Nephron progenitor cell (in vitro differentiated cells): Measurements from ENCODE around the gene KDM3A.

ENCODE experiments used
- DNase-seq: peaks from one replicate; pipeline ENCODE4 v3.0.0; 2021
- H3K27ac Mint-ChIP-seq: 2 replicates; pipeline ENCODE4 v1.8.0; 2021; ENCODE audit warnings: mild to moderate bottlenecking, moderate library complexity, mixed read lengths
- H3K27me3 Mint-ChIP-seq: 2 replicates; pipeline ENCODE4 v1.8.0; 2021; ENCODE audit warnings: mild to moderate bottlenecking, low read depth, mixed read lengths; ENCODE audit not compliant: poor library complexity
- H3K36me3 Mint-ChIP-seq: 2 replicates; pipeline ENCODE4 v1.8.0; 2021; ENCODE audit warnings: low read depth, mixed read lengths
- H3K4me1 Mint-ChIP-seq: 2 replicates; pipeline ENCODE4 v1.8.0; 2021; ENCODE audit warnings: mixed read lengths
- H3K4me3 Mint-ChIP-seq: 2 replicates; pipeline ENCODE4 v1.8.0; 2021; ENCODE audit warnings: mild to moderate bottlenecking, moderate library complexity, mixed read lengths
- H3K9me3 Mint-ChIP-seq: 2 replicates; pipeline ENCODE4 v1.8.0; 2021; ENCODE audit warnings: mild to moderate bottlenecking, moderate library complexity, mixed read lengths
- CTCF ChIP-seq: fragments of 200-600 bp; sonication (generic); IDR thresholded peaks from 2 replicates; pipeline ENCODE4 v1.5.0; 2021; ENCODE audit warnings: antibody characterized with exemption

KDM3A gene

GRCh38 chr2:86484385-86484784 is 43.2 kb downstream of the KDM3A start:
- Mint-ChIP-seq H3K27ac (no peak overlapping the region), H3K9me3 (no peaks in the 10 kb centered on the region), H3K4me1 (no peaks in the 10 kb centered on the region), H3K36me3 (peaks cover 95% of the 10 kb centered on the region), H3K27me3 (no peaks in the 10 kb centered on the region), H3K4me3 (no peak overlapping the region)
- no peak for TF ChIP-seq CTCF
- DNase-seq: no peak

DNA sequence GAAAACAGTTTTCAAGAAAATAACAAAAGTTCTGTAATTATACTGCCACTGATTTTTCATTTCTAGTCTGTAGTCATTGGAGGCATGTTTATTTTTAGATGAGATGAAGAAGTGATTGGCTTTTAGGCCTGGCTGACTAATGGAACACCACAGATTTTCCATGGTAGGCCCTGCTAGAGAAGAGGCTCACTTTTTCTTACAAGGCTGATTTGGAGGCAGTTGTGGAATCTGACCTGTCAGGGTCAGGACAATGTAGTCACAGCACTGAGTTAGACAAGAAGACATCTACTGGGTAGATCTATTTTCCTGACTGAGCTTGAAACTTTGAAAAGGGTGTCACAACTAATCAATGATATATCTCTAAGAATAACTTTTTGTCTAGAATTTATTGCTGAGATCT is 43.9 kb downstream of the KDM3A start:
- Mint-ChIP-seq H3K9me3 (no peaks in the 10 kb centered on the region), H3K4me3 (no peak overlapping the region), H3K27me3 (no peaks in the 10 kb centered on the region), H3K4me1 (no peaks in the 10 kb centered on the region), H3K36me3 (peaks cover 95% of the 10 kb centered on the region), H3K27ac (peak overlapping the region; percentile 14)
- TF ChIP-seq CTCF: no peak
- DNase-seq: no peak

DNA sequence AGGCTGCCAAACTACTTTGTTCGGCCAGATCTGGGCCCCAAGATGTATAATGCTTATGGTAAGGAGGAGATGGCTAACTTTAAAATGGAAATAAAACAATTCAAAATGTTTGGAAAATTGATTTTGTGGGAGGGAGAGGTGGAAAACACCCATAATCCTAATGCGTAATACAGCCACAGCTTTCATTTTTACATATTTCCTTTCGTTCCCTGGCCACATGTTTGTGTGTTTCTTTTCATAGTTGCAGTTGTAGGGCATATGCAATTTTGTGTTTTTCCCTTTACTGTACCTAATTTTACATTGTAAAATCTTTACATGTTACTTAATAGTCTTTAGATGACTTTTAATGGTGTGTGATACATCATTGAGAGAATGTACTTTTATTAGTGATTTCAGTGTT is 44.6 kb downstream of the KDM3A start:
- Mint-ChIP-seq H3K36me3 (peaks cover 94% of the 10 kb centered on the region), H3K4me1 (no peaks in the 10 kb centered on the region), H3K9me3 (no peaks in the 10 kb centered on the region), H3K4me3 (no peak overlapping the region), H3K27me3 (no peaks in the 10 kb centered on the region), H3K27ac (no peak overlapping the region)
- no peak for TF ChIP-seq CTCF
- no peak for DNase-seq

- TF ChIP-seq CTCF: no peak
- Mint-ChIP-seq H3K36me3 (peaks cover 95% of the 10 kb centered on the region), H3K4me3 (no peak overlapping the region), H3K27ac (no peak overlapping the region), H3K4me1 (no peaks in the 10 kb centered on the region), H3K9me3 (no peaks in the 10 kb centered on the region), H3K27me3 (no peaks in the 10 kb centered on the region)
- no peak for DNase-seq
Observed at GRCh38 chr2:86487062-86487461, 45.9 kb downstream of the KDM3A start.

- no peaks in the 10 kb centered on the region for H3K27me3 Mint-ChIP-seq
- H3K27ac Mint-ChIP-seq: no peak overlapping the region
- H3K4me3 Mint-ChIP-seq: no peak overlapping the region
- no peaks in the 10 kb centered on the region for H3K9me3 Mint-ChIP-seq
- no peaks in the 10 kb centered on the region for H3K4me1 Mint-ChIP-seq
- TF ChIP-seq CTCF: no peak
- DNase-seq: no peak
- peaks cover 95% of the 10 kb centered on the region for H3K36me3 Mint-ChIP-seq
Observed at GRCh38 chr2:86488561-86489250, 47.5 kb downstream of the KDM3A start.

- Mint-ChIP-seq H3K4me1 (no peaks in the 10 kb centered on the region), H3K9me3 (no peaks in the 10 kb centered on the region), H3K4me3 (no peak overlapping the region), H3K27ac (peak overlapping the region; percentile 34), H3K27me3 (no peaks in the 10 kb centered on the region), H3K36me3 (peaks cover 95% of the 10 kb centered on the region)
- no peak for TF ChIP-seq CTCF
- no peak for DNase-seq
Observed at GRCh38 chr2:86489542-86489941, 48.4 kb downstream of the KDM3A start.
